Endothelial cell of umbilical vein (primary cell): ENCODE results near the gene QDPR. TPM values are rescaled to one million over a fixed set of nuclear protein-coding genes. Genes with fewer than 3 reads are reported as not detected.

Experiments used
- BruUV-seq: library from RNA; stranded (reverse); fragments of 400-500 nt; replicated peaks from 2 replicates; lab custom pipeline; 2021; lab: Mats Ljungman, UMichigan
- CTCF ChIA-PET: fragments of 300-600, 350-600 bp; sonication (Branson Sonifier 250); formaldehyde crosslinking; loops from one replicate; lab custom pipeline; 2021; ENCODE audit warnings: antibody characterized with exemption, inconsistent platforms; lab: Charles Lee
- POLR2A ChIA-PET: fragments of 300-600, 350-600 bp; sonication (Branson Sonifier 250); formaldehyde crosslinking; loops from one replicate; lab custom pipeline; 2021; ENCODE audit warnings: antibody characterized with exemption, inconsistent platforms; lab: Charles Lee
- DNase-seq: peaks from one replicate; pipeline ENCODE4 v3.0.0-alpha.2; 2011; ENCODE audit warnings: low read depth, low spot score
- FAIRE-seq: peaks from 2 replicates; lab custom pipeline; 2011; peaks lifted over from hg19 to GRCh38; lab: Jason Lieb, UNC
- H2AFZ ChIP-seq: 2 replicates; pipeline ENCODE4 v1.6.0; 2012; ENCODE audit warnings: low read depth, low read length, control low read depth, inconsistent platforms
- H3K27ac ChIP-seq: 2 replicates; pipeline ENCODE4 v1.5.1; 2011; ENCODE audit warnings: low read depth, mild to moderate bottlenecking, control low read depth, low read length, moderate library complexity; ENCODE audit not compliant: insufficient read depth
- H3K27me3 ChIP-seq, 2 experiments: 2 replicates each; pipeline versions ENCODE4 v1.6.0 to v1.6.1; 2011; ENCODE audit warnings: low read length in 2 of 2, mixed read lengths in 1 of 2; ENCODE audit not compliant: control insufficient read depth in 2 of 2, insufficient read depth in 2 of 2
- H3K36me3 ChIP-seq, 2 experiments: 2 replicates in 1 of 2; 3 replicates in 1 of 2; pipeline ENCODE4 v1.5.1; 2011; ENCODE audit warnings: low read length in 2 of 2, mild to moderate bottlenecking in 1 of 2, moderate library complexity in 1 of 2; ENCODE audit not compliant: control insufficient read depth in 2 of 2, insufficient read depth in 2 of 2; ENCODE audit errors: extremely low read depth in 1 of 2
- H3K4me1 ChIP-seq: 3 replicates; pipeline ENCODE4 v1.5.1; 2011; ENCODE audit warnings: mild to moderate bottlenecking, low read length; ENCODE audit not compliant: control insufficient read depth, insufficient read depth; ENCODE audit errors: extremely low read depth
- H3K4me2 ChIP-seq: 2 replicates; pipeline ENCODE4 v1.6.1; 2011; ENCODE audit warnings: low read length, control low read depth, mixed read lengths; ENCODE audit not compliant: insufficient read depth
- H3K4me3 ChIP-seq, 3 experiments: fragments of 200-600 bp in 1 of 3; sonication (generic), shearing (Covaris generic) in 1 of 3; replicated peaks in 1 of 3; 2 replicates each; pipeline ENCODE4 v1.5.1; 2011 to 2016; ENCODE audit warnings: control low read depth in 3 of 3, low read length in 3 of 3, mild to moderate bottlenecking in 2 of 3, inconsistent platforms in 1 of 3, low read depth in 1 of 3, moderate library complexity in 1 of 3; ENCODE audit not compliant: insufficient read depth in 1 of 3
- H3K79me2 ChIP-seq: 2 replicates; pipeline ENCODE4 v1.6.0; 2012; ENCODE audit warnings: low read length, inconsistent platforms; ENCODE audit not compliant: control insufficient read depth, insufficient read depth
- H3K9ac ChIP-seq: replicated peaks from 2 replicates; pipeline ENCODE3; 2011; ENCODE audit warnings: low read length, control low read depth; ENCODE audit not compliant: insufficient read depth; ENCODE audit errors: extremely low read depth
- H3K9me1 ChIP-seq: replicated peaks from 3 replicates; pipeline ENCODE4 v1.6.0; 2011; ENCODE audit warnings: mild to moderate bottlenecking, low read length; ENCODE audit not compliant: control insufficient read depth, insufficient read depth; ENCODE audit errors: extremely low read depth
- H3K9me3 ChIP-seq: replicated peaks from 2 replicates; pipeline ENCODE4 v1.5.1; 2012; ENCODE audit warnings: low read length, inconsistent platforms; ENCODE audit not compliant: control insufficient read depth, insufficient read depth
- H4K20me1 ChIP-seq: replicated peaks from 2 replicates; pipeline ENCODE3; 2011; ENCODE audit warnings: mild to moderate bottlenecking, low read length; ENCODE audit not compliant: control insufficient read depth, insufficient read depth; ENCODE audit errors: extremely low read depth
- CTCF ChIP-seq, 2 donors: IDR thresholded peaks; 1 replicate in 1 of 2; 2 replicates in 1 of 2; pipeline ENCODE4 v1.5.1; 2011; ENCODE audit warnings: low read length in 2 of 2, mild to moderate bottlenecking in 2 of 2, moderate library complexity in 2 of 2, control low read depth in 1 of 2, inconsistent platforms in 1 of 2, low read depth in 1 of 2; ENCODE audit not compliant: insufficient read depth in 1 of 2; ENCODE audit errors: extremely low read depth in 1 of 2
- EZH2 ChIP-seq: IDR thresholded peaks from 2 replicates; pipeline ENCODE4 v1.6.1; 2012; ENCODE audit warnings: borderline replicate concordance, low read depth, mild to moderate bottlenecking, moderate library complexity, low read length, inconsistent platforms; ENCODE audit not compliant: severe bottlenecking
- FOS ChIP-seq: IDR thresholded peaks from 2 replicates; pipeline ENCODE4 v1.6.1; 2011; ENCODE audit warnings: mild to moderate bottlenecking, low read length, moderate library complexity, borderline replicate concordance; ENCODE audit not compliant: insufficient read depth
- POLR2A ChIP-seq: IDR thresholded peaks from 2 replicates; pipeline ENCODE4 v1.6.1; 2012; ENCODE audit warnings: low read depth, mild to moderate bottlenecking, control low read depth, low read length
- POLR2AphosphoS5 ChIP-seq: IDR thresholded peaks from 2 replicates; pipeline ENCODE4 v1.6.1; 2012; ENCODE audit warnings: low read depth, mild to moderate bottlenecking, control low read depth, low read length, moderate library complexity; ENCODE audit not compliant: insufficient read depth
- dilution Hi-C: fragments of 300-500 bp; cut with MboI; formaldehyde crosslinking; loops from one replicate; pipeline ENCODE4 v1.15.0; 2019; ENCODE audit warnings: low sequenced_read_pairs; ENCODE audit not compliant: extremely low pct_ligation_motif_present
- intact Hi-C: fragments of 100-400 bp; cut with micrococcal nuclease; formaldehyde crosslinking; loops from one replicate; pipeline ENCODE4 v1.10.0; 2022
- polyA plus RNA-seq, 4 experiments: library from polyadenylated mRNA; depleted of rRNA in 3 of 4; stranded (reverse) in 3 of 4; unstranded in 1 of 4; fragments of >200 nt; gene quantifications; 2 replicates each; pipeline versions ENCODE4 v1.2.1 to v1.2.3, GENCODE V29; 2011 to 2012; ENCODE audit warnings: missing spikeins in 1 of 4
- total RNA-seq: library from RNA; stranded (reverse); gene quantifications from 2 replicates; pipeline ENCODE4 v1.2.3, GENCODE V29; 2021

Gene QDPR
- total and polyA plus RNA-seq, 2 donors (not counting 3 experiments of a cell fraction or from before 2014, with no cell fraction given) = 20.5 to 20.9 TPM

GRCh38 chr4:17550549-17550948 is 38.7 kb upstream of the QDPR start:
- Histone ChIP-seq H3K9me1 (no peaks in the 10 kb centered on the region), H3K27ac (no peak overlapping the region), H3K79me2 (no peaks in the 10 kb centered on the region), H3K27me3 (peaks cover 7 to 8% of the 10 kb centered on the region in 2 experiments), H3K36me3 (no peaks in the 10 kb centered on the region), H3K4me2 (no peak overlapping the region), H4K20me1 (no peaks in the 10 kb centered on the region), H3K9me3 (no peaks in the 10 kb centered on the region), H2AFZ (no peak overlapping the region), H3K9ac (no peak overlapping the region), H3K4me1 (no peaks in the 10 kb centered on the region), H3K4me3 (no peak overlapping the region)
- TF ChIP-seq POLR2AphosphoS5 (no peak), FOS (no peak), POLR2A (no peak)
- DNase-seq = no peak
- dilution Hi-C loops = no loop called here
- POLR2A ChIA-PET = no interaction called here
- BruUV-seq = no TSS peak
- intact Hi-C loops = no loop called here
- CTCF ChIA-PET = interaction anchor here (2.4 to 2.9 kb wide), 2 partner anchors 86 to 255 kb away, joined by 7 to 35 read pairs; no protein-coding TSS in a partner anchor
- FAIRE-seq = no peak

- ChIA-PET POLR2A (no interaction called here), CTCF (interaction anchor here (1.0 to 1.7 kb wide), 3 partner anchors 11 to 263 kb away, joined by 3 to 4 read pairs (median 4); no protein-coding TSS in a partner anchor)
- no peaks in the 10 kb centered on the region for H3K9me1 ChIP-seq
Observed at GRCh38 chr4:17546678-17547077, 34.8 kb upstream of the QDPR start.

More at GRCh38 chr4:17546678-17547077, 34.8 kb upstream of the QDPR start:
- Histone ChIP-seq H3K27ac (no peak overlapping the region), H3K9ac (no peak overlapping the region), H2AFZ (no peak overlapping the region), H3K27me3 (peaks cover 0 to 3% of the 10 kb centered on the region in 2 experiments), H3K4me2 (no peak overlapping the region), H3K36me3 (no peaks in the 10 kb centered on the region), H3K4me1 (peaks cover 4% of the 10 kb centered on the region), H4K20me1 (no peaks in the 10 kb centered on the region), H3K4me3 (no peak overlapping the region), H3K9me3 (no peaks in the 10 kb centered on the region), H3K79me2 (no peaks in the 10 kb centered on the region)
- DNase-seq (no peak), FAIRE-seq (no peak)
- intact Hi-C loops = no loop called here
- no TSS peak for BruUV-seq
- no peak for TF ChIP-seq FOS
- no peak for TF ChIP-seq CTCF (IDR thresholded peaks at IDR 0.05; ENCODE audit: extremely low read depth in 1 of 2, insufficient read depth in 1 of 2, low read depth in 1 of 2, low read length in 2 of 2)
- no peak for TF ChIP-seq EZH2
- dilution Hi-C loops = no loop called here
